Sciatic nerve (tissue), 2 donors: ENCODE measurements around the gene CALCR. TPM values are rescaled to one million over a fixed set of nuclear protein-coding genes. Genes with fewer than 3 reads are reported as not detected.
"Not testable (repeated sequence)": the region's sequence is repeated elsewhere in the genome, so short reads cannot be mapped to it uniquely, and the experiment has no call there.

Experiments
- ATAC-seq: fragments of 200-7000 bp; cut with Tn5 transposase; one replicate; pipeline ENCODE4 v1.9.1; 2020; ENCODE audit warnings: mild to moderate bottlenecking, moderate library complexity
- DNase-seq: peaks from one replicate; pipeline ENCODE4 v3.0.0-alpha.2; 2020; ENCODE audit warnings: low spot score
- intact Hi-C: fragments of 100-400 bp; cut with DNase I; formaldehyde crosslinking; loops from one replicate; pipeline ENCODE4 v1.14.2; 2022
- total RNA-seq: library from RNA; stranded (reverse); fragmentation: NEBNext Ultra II Directional; extraction: Animal tissue kit (Norgen Biotek cat#: 25700); gene quantifications from one replicate; pipeline ENCODE4 v1.2.1, GENCODE V29; 2021
- donor health status: DM: no; HTN: no; CAD: no.
- donor health status: DM: no; HTN: no; CAD: no.

CALCR gene
- total RNA-seq, 1 donor from 2014 or later = 0.62 TPM

- ATAC-seq (no peak), DNase-seq (no peak)
- intact Hi-C loops = no loop called here
Observed at GRCh38 chr7:93563584-93563983, 10.9 kb downstream of the CALCR start.

GRCh38 chr7:93562936-93563335 is 11.6 kb downstream of the CALCR start:
- intact Hi-C loops = no loop called here
- ATAC-seq (no peak), DNase-seq (no peak)

GRCh38 chr7:93562106-93562505 is 12.4 kb downstream of the CALCR start:
- intact Hi-C loops = no loop called here
- DNase-seq = no peak
- no peak for ATAC-seq

- intact Hi-C loops = no loop called here
- DNase-seq = no peak
- peak; percentile 55 for ATAC-seq
Observed at GRCh38 chr7:93559639-93560491, 14.7 kb downstream of the CALCR start.

DNA sequence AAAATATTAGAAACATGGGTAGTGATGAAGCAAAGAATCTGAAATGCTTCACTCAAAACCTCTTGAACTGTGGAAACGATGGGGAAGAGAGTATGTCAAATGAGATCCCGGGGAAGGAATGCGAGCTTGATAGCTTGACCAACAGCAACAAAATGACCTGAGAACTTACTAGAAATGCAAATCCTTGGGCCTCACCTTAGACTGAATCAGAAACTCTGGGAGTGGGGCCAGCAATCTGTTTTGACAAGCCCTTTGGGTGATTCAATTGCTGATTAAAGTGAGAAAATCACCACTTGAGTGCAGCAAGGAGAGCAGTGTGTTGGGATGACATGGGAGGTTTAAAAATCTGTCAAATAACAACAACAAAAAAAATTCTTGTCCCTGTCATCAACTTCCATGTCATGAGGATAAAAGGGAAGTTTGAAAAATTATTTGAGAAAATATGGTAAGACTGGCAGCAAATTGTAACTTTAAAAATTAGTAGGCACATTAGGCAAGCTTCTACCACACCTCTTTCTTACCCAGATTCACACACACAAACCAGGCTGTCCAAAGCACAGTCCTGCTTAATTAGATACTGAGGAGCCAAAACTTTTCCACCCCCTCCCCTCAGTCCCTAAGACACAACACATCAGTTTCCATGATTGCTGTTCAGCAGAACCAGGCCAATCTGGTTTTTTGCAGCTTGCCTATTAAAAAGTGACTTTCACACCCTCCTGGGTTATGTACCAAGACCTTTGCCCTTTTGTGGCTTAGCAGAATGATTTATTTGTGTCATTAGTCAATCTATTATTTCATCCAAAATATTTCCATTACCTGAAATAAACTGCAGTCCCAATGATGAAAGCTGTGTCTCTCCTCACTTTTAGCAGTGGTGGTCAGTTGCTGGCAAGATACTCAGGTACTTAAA is 15.6 kb downstream of the CALCR start:
- DNase-seq (no peak), ATAC-seq (peak; percentile 38)
- intact Hi-C loops = no loop called here

- intact Hi-C loops = no loop called here
- ATAC-seq (no peak), DNase-seq (no peak)
Observed at GRCh38 chr7:93551931-93552330, 22.6 kb downstream of the CALCR start.

DNA sequence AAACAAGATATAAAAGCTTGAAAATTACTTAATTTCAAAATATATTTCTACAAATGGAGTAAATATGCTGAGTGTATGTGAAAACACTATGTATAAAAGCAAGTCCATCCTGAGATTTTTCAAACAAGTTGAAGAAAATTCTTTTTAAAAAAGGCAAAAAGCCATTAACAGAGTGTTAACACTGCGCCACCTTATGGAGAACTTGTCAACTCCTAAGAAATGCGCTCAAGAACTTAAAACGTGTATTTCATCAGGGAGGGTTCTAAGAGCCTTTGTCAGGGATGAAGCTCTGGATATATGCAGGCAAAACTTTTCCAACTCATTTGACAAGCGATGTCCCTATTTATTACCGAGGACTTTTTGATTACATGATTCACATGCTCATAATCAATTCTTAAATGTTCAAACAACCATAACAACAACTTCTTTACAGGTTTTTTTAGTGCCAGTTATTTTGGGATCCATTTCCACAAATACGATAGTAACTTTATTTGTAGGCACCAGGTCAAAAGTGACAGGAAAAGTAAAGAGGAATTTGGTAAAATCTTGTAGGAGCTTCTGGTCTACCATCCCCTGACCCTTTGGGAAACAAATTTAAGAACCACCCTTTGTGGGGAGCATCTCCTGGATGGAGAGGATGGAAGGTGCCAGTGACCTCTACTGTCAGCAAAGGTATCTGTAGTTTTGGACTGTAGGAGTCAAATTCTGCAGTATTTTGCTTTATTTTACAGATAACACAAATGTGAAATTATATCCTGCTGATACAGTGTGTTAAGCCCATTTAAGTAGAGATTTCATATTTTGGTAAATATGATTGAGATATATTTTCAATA is 23.2 kb downstream of the CALCR start:
- ATAC-seq = no peak
- intact Hi-C loops = no loop called here
- DNase-seq = no peak

GRCh38 chr7:93547716-93548115 is 26.8 kb downstream of the CALCR start:
- intact Hi-C loops = no loop called here
- no peak for ATAC-seq
- no peak for DNase-seq

- intact Hi-C loops = no loop called here
- DNase-seq = no peak
Observed at GRCh38 chr7:93544691-93545090, 29.8 kb downstream of the CALCR start.

GRCh38 chr7:93538061-93538460 is 36.5 kb downstream of the CALCR start:
- no peak for DNase-seq
- ATAC-seq = no peak
- intact Hi-C loops = no loop called here

More at GRCh38 chr7:93544691-93545090, 29.8 kb downstream of the CALCR start:
- ATAC-seq = no peak

GRCh38 chr7:93535616-93536015 is 38.9 kb downstream of the CALCR start:
- ATAC-seq (no peak), DNase-seq (no peak)
- intact Hi-C loops = no loop called here

GRCh38 chr7:93530701-93531100 is 43.8 kb downstream of the CALCR start:
- DNase-seq (no peak), ATAC-seq (no peak)
- intact Hi-C loops = no loop called here

DNA sequence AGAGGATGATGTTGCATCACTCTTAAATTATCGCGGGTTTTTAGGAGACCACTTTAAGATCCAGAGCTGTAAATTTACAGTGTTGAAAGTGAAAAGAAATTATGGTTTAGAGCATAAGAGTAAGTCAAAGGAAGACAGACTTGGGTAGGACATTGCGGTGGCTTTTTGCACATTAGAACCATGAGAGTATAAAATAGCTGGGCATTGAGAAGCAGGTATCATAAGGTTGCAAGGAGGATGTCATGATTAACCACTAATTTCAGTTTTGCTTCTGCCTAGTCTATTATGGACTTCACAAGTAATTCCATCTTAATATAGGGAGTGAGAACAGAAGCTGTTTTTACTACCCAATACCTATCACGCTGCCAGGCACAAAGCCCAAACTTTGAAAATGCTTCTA is 57.7 kb downstream of the CALCR start:
- intact Hi-C loops = no loop called here
- ATAC-seq (no peak), DNase-seq (no peak)

DNA sequence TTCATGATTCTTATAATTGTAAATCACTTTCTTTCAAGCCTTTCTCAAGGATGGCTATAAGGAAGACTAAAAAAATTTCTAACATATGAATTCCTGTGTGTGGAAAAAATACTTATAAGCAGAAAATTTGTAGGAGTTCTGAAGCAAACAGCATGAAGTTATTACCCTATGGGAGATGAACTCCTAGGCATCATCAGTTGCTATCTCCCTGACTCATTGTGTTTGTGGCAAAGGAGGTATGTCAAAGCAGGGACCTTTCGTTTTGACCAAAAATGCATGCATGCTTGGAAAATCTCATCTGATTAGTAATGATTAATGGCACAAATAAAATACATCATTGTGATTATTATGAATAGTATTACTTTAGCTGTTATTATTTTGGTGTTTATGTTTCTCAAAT is 59.4 kb downstream of the CALCR start:
- intact Hi-C loops = no loop called here
- DNase-seq (no peak), ATAC-seq (no peak)

DNA sequence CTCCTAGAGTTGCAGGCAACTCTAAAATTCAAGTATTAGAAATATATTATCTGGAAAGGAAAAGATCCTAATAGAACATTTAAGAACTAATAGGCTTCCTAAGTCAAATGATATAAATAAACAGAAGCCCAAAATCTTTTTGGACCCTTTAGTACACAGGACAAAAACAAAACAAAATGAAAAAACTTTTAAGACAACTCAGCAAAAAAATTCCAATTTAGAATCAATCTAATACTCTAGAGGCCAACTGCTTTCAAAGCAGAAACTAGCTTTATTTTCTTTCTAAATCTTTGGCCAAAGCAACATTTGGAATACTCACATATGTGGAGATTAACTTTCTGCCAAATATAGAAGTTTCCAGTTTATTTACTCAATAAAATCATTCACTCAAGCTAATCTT is 65.2 kb downstream of the CALCR start:
- DNase-seq (no peak), ATAC-seq (no peak)
- intact Hi-C loops = no loop called here

DNA sequence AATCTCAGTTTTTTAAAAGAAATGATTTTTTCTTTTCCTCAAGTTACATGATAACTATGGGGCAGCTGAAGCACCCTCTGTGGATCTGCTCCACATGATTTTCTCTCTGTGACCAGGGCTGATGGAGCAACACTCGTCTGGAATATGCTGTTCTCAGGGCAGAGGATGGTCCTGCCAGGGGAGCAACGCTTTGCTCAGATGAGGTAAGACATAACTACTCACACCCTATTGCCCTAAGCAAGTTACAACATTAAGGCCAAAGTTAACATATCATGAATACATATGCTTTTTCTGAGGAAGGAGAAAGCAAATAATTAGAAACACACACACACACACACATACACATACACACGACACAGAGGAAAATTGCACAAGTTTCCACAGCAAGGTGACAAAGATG is 71.4 kb downstream of the CALCR start:
- no peak for DNase-seq
- intact Hi-C loops = no loop called here

DNA sequence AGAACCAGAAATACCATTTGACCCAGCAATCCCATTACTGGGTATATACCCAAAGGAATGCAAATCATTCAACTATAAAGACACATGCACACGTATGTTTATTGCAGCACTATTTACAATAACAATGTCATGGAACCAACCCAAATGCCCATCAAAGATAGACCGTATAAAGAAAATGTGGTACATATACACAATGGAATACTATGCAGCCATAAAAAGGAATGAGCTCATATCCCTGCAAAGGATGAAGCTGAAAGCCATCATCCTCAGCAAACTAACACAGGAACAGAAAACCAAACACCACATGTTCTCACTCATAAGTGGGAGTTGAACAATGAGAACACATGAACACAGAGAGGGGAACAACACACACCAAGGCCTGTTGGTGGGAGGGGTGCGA is 82.7 kb downstream of the CALCR start:
- intact Hi-C loops, ATAC-seq, DNase-seq: not testable (repeated sequence)

More for the DNA sequence above, 71.4 kb downstream of the CALCR start:
- no peak for ATAC-seq

DNA sequence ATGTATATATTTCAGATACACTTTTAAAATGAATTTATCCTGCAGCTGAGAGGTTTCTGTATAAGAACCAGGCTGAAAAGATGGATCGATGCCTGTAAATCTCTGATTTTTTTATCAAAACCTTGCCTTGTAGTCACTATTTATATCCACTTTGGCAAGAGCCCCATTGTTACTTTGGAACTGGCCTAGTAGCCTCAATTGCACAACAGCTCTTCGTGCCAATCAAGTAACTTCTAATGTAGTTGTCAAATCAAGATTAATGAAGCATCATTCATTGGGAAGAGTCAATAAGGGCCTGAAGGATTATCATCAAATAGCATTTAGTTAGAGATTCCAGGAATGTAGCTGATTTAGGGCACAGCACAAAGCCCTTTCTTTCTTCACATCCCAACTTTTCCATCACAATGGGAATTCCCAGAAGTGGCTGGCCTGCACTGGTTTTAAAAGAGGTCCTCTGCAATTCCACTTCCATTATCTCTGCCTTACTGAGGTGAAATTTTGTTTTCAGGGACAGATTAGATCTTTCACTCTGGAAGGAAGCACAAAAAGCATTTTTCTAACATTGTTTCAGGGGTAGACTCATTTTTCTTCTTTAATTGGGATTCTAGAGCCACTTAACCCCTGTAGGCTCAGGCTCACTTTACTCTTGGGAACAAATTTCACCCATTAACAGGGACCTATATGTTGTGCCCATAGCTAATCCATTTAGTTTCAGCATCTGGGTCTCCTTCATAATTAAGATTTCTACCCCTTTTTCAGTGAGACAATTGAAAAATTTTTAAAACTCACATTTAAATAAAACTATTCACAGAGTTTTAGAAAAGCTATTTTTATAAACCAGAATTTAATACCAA is 97.8 kb downstream of the CALCR start:
- no peak for DNase-seq
- intact Hi-C loops = loop anchor here (5.0 kb wide), 1 partner anchor 1366 kb away; no protein-coding TSS in a partner anchor
- no peak for ATAC-seq
